ENCODE results near the gene DEDD2.

DEDD2 gene

DNA sequence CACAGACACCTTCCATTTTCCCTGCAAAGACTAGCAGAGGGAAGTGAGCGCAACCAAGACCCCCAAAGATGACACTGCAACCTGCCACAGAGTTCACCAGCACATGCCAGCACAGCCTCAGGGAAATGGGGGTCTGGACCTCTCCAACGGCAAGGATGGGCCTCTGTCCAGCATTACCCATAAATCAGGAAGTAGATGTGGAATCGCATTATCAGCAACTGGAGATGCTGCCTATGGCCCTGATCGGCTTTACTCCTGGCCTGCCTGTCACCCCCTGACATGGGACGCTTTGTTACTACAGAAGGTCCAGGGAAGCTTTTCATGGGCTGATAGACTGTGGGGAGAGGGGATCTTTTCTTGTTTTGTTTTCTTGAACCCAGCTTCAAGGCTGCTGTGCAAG is 43.8 kb downstream of the DEDD2 start:
- no peak for DNase-seq (ENCODE audit: low read depth, low spot score)

DNA sequence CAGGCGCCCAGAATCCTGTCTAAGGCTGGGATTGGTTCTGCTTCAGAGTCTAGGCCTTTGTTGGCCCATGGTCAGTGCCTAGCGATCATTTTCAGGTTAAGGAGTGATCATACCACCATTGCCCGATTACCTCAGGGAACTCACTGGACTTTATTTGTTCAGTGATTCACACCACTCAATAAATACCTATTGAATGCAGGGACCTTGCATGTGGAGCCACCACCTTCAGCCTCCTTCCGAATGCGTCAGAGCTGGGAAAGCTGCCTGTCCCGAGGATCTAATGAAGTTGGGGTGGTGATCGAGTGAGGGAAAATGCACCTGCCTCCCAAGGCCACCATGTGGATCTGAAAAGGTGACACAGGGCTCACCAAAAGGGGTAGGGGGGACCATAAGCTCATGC is 45.2 kb downstream of the DEDD2 start:
- no peak for DNase-seq (ENCODE audit: low read depth, low spot score)

DNA sequence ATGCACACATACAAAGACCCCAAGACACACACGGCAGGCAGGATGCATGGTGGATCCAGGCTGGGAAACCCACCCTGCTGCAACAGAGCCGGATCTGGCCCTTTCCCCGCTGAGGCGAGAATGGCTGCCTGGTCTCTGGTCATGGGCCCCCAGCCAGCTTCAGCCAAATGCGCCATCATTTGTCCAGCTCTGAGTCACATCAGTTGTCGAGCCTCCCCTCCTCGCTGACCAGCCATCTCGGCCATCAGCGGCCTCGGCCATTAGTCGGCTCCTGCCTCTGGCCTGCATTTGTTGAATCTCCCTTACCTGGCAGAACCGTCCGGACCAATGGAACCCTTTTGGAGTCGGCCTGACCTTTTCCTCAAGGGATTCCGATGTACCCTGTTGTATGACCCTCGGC is 46.8 kb downstream of the DEDD2 start:
- DNase-seq (ENCODE audit: low read depth, low spot score), result no peak

DNA sequence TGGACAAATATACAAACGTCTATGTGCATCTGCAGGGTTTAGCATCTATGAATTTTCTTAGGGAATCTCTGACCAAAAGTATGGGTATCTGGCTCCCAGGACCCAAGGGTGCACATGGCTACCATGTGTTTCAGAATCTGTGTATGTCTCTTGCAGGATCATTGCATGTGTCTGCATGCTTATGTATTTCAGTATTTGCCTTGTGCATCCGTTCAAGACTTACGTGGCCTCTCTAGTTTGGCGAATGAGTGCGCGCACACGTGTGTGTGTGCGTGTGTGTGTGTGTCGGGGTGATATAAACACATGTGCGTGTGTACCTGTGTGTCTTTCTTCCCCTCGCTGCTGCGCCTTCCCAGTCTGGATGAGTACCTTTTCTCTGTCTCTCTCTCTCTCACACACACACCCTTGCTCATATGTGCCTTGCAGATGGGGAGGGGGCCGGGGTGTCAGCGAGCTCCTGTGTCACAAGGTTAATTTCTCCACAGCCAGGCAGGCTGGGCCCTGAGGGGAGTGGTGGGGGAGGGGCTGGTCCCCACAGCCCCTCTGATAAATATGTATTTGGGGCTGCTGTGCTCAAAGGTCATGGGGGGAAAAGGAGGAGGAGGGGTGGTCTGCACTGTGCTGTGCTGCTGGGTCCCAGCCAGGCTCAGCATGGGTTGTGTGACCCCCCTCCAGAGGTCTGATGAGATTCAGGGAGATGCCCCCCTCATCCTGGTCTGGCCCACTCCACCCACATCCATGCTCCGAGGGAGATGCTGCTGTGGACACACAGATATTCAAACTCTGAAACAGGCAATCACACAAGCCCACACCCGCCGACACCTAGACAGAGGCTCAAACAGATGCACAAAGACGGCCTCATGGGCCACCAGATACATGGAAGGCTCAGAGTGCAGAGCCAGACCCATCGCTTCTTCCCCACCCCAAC is 47.7 kb downstream of the DEDD2 start:
- no peak for DNase-seq (ENCODE audit: low read depth, low spot score)

DNA sequence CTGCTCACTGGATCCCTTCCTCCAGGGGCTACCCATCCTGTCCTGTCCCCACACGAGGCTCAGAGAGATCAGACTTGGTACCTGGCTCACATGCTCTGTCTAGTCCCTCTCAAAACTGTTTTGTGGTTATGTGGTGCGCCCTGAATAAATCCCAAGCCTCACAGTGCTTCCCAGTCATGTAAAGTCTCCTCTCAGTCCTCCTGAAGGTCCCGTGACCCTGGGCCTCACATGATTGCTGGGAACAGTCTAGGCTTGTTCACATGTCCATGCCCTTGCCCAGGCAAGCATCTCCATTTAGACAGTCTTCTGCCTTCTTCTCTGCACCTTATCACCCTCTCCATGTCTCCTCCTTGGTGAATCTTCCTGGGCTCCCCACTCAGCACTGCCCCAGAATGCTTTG is 49.3 kb downstream of the DEDD2 start:
- no peak for DNase-seq (ENCODE audit: low read depth, low spot score)

DNA sequence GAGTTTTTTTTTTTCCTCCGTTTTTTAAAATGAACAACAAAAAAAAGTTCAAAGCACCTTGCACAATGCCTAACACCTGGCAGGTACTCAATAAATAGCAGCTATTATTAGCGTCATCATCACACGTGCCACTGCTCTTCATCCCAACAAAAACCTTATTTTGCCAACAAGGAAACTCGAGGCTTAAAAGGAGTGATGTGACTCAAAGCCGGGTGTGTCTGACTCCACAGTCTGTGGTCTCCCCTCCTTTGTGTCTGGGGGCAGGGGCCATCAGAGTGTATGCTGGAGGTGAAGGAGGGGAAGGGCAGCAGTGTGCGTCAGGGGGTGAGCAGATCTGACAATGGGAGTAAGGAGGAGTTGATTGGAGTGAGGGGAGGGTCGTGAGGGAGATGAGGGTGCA is 51.2 kb downstream of the DEDD2 start:
- DNase-seq (ENCODE audit: low read depth, low spot score), result no peak

DNA sequence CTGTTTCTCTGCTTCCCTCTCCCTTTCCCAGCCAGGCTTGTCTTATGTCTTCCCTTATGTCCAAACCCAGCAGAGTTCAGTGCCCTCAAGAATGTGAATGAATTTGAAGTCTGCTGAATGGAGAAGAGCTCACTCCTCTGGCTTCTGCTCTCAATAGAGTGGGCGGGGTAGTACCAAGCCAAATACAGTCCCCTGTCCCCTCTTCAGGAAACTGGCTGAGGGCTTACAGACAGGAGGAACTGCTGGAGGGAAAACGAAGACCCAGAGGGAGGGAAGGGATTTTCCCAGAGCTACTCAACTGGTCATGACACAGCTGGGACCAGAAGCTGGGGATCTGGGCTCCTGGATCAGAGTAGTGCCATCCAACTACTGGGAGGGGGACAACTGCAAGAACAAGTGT is 52.3 kb downstream of the DEDD2 start:
- DNase-seq (ENCODE audit: low read depth, low spot score), result no peak

DNA sequence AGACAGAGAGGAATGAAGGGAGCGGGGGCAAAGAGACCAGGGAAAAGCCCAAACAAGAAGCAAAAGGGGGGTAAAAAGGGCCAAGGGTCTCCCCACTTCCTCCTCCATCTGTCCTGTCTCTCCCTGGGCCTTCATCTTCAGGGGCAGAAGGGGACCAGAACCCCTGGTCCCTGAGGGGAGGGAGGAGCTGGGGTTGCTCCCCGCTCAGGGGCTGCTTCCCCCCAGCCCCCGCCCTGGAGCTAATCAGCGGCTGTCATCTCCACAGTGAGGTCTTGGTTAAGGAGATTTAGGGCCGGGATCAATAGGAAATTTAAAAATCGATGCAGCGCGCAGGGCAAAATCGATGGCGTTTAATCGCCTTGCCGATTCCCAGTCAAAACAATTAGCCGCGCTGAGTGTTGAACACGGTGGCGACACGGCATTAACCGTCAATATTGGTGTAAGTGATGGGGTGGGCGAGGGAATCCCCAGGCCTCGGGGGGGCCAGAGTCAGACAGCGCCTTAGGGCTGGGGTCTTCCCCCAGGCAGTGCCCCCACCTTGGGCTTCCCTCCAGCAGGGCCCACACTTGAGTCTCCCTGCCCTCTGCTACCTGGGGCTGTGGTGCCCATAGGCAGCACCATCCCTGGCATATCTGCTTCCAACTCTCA is 55.7 kb downstream of the DEDD2 start:
- no peak for DNase-seq (ENCODE audit: low read depth, low spot score)

DNA sequence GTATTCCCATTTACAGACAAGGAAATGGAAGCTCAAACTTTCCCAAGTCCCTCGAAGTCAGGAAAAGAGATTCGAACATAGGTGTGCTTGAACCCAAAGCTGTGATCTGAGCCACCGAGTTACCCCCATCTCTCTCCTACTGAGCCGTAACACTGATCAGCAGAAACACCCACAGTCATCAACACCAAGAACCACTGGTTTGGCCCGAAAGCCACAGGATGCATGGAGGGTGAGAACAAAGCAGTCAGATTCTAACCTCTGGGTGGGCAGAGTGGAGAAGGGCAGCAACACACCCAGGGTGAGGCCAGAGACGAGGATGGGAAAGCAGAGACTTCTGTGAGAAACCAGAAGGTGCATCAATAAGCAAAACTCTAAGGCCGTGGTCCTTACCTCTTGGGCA is 57.5 kb downstream of the DEDD2 start:
- no peak for DNase-seq (ENCODE audit: low read depth, low spot score)

DNA sequence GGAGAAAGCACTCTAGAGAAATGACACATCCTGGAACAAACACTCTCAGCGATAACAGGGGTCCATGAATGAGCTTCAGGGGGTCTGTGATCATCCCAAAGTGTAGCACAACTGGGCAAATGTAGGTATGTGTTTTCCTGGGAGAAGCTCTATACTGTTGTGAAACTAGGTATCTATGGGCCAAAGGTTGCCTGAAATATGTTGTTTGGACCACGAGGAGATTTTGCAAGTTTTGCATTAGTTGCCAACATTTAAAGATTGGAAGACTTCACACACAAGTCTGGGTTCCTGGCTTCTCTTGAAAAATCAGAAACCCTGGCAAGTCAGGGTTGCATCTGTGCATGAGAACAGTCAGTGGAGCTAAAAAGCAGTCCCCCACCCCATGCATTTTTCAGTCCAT is 58.6 kb downstream of the DEDD2 start:
- no peak for DNase-seq (ENCODE audit: low read depth, low spot score)

DNA sequence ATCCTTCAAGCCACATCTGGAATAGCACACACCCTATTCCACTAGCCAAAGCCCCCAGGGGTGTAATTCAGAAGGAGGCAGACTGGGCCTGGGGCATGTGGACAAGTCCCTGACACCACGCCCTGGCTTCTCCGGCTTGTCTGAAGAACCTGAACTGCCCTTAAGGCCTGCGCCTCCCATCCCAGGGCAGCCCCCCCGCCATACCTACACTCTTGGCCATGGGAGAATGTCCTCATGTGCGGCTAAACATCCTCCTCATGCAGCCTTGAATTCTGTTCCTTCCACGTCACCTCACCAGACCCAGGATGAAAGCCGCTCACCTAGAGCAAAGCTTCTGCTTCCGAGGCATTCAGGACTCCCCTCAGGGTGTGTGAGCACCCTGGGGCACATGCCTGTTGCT is 60.9 kb downstream of the DEDD2 start:
- DNase-seq (ENCODE audit: low read depth, low spot score), result no peak

DNA sequence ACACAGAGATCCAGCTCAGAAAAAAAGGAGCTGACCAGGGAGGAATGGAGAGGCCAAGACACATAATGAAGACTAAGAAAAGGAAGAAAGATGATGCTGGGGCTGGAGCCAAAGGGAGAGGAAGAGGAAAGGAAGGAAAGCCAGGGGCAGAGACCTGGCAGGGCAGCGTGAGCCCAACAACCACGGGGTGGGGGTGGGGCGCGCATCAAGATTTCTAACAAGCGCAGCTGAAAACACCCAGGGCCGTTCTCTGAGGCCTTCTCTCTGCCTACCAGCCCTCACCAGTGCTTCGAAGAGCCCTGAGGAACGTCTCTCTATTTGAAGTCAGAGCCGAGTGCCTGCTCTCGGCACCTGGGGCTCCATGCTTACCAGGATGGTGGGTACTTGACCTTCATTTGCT is 61.7 kb downstream of the DEDD2 start:
- DNase-seq (ENCODE audit: low read depth, low spot score), result no peak

DNA sequence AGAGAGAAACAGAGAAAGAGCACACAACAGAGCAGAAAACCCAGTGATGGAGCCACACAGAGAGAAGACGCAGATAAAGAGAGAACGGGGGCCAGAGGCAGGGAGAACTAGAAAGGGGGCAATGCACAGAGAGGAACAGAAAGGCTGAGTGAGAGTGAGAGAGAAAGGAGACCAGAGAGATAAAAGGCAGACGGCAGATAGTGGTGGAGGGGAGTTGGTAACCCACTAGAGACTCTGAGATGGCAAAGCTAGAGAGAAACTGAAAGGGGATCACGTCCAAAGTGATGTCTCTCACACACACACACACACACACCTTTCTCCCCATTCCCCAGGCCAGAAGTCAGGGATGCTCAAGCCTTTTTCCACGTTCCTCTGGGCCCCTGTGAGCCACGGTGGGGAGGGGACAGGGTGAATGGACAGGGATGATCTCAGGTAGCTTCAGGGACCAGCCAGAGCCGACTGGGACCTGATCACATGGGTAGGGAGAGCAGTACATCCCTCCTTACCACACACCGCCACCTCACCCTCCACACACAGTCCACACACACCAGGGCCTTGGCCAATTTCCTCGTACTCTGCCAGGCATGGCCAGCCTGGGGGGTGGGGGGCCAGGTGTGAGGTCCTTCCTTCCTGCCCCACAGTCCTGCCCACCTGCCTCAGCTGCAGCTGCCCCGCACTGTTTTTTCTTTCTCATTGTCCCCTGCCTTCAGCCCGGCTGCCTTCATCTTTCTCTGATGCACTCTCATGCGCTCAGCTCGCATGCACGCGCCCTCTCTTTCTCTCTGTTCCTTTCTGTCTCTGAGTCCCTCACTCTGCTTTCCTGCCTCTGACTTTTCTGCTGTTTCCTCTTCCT is 62.8 kb downstream of the DEDD2 start:
- DNase-seq (ENCODE audit: low read depth, low spot score), result no peak

DNA sequence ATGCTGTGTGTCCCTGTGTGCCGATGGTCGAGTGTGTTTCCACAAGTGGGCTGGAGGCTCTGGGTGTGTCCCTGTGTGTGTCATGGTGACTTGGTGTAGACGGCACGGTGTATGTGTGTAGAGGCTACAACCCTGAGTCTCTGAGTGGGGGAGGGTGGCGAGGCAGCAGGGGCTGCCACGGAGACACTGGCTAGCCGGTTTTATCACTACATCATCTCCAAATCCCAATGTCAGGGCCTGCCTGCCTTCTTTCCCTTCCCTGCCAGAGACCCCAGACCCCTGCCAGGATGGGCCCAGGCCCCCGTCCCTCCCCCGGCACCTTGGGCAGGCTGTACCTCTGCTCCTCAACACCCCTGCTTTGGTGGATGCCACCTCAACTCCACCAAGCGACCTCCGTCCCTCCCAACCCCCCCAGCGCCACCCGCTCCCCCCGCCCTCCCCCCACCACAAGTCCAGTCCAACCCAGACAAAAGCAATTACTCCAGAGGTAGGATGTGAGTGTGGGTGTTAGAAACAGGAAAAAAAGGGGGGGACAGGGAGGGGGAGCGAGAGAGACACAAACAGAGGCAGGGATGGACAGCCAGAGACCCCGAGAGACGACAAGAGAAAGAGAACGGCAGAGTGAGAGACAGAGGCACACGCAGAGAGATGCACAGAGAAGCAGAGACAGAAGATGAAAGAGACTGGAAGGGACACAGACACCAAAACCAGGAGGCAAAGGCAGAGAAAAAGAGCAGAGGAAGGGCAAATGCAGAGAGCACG is 63.6 kb downstream of the DEDD2 start:
- DNase-seq (ENCODE audit: low read depth, low spot score), result no peak

DNA sequence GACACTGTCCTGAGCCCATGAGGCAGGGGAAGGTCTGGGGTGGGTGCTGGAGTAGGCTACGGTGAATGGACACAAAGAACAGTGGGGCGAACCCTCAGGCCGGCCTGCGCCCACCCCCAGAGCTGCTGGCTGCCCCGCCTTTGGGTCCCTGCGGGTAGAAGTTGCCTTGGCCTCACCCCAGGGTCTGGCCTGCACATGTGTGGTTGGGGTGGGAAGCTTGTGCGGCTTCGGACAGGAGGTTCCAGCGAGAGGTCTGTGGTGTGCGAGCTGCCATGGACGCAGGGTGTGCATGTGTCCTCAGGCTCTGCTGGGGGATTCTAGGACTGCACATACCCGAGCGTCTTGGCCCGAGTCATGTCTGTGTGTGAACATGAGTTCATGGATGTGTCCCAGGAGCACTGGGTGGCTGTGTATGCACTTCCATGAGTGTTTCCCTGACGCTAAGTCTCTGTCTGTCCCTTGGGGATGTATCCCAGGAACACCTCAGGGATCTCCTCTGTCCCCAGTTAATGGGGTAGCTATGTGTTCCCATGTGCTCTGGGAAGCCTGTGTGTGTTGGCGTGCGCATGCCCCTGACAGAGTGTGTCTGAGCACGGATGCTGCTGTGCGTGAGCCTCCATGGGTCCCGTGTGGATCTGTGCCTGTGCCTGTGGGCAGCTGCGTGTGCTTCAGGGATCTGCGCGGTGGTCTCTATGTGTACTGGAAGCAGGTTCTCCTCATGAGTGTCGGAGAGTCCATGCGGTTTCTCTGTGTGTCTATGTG is 64.4 kb downstream of the DEDD2 start:
- DNase-seq (ENCODE audit: low read depth, low spot score), result no peak

DNA sequence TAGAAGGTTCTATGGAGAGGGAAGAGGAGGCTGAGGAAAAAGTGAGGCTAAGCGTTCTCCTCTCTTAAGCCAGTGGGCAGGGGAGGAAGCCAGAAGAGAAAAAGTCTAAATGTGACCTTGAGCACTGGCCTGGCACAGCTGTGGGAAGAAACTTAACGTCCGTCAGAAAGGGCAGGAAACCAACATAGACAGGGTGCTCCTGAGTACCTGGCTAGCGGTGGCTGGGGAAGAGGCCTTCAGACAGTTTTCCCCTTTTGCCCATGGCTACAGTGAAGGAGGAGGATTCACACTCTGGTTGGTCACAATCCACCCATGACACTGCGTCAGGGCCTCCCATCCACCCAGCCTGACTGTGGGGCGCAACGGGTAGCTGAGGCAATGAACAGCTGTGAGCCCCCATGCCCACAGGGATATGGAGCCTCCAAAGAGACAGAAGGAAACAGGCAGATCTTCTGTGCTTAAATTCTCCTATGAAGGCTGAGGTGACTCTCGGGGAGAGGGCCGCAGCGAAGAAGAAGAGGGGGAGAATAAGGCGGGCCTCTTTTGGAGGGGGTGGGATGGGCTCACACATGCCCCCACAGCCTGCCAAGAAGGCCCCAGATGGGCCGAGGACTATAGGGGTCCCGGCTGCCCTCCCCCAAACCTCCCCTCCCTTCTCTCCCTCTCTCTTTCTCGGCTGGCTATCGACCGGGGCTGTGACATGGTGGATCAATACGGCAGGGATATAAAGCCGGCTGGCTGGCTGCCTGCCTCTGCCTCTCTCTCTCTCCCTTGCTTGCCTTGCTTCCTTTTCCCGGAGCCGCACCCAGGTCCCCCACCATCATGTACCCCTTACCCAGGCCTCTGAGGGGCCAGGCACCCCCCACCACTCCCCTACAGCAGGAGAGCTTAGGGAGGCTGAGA is 65.4 kb downstream of the DEDD2 start:
- no peak for DNase-seq (ENCODE audit: low read depth, low spot score)

DNA sequence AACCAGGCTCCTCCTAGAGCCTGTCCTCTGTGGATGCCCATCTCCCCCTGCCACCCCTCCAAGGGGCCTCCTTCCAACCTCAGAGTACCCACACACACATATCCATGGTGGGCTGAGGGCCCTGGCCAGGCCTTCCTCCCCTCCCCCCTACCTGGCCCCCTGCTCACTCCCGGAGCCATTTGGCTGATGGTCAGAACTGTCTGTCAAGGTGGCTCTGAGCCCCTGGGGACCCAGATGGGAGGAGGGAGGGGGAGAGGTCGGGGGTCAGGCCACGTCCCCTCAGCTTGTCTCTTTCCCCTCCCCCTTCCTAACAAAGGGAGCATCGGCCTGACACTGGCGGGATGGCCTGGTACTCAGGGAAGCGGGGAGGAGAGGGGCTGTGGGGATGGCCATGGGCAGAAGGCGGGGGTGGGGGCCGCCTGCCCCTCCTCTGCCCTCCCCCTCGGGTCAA is 66.5 kb downstream of the DEDD2 start:
- DNase-seq (ENCODE audit: low read depth, low spot score), result no peak

DNA sequence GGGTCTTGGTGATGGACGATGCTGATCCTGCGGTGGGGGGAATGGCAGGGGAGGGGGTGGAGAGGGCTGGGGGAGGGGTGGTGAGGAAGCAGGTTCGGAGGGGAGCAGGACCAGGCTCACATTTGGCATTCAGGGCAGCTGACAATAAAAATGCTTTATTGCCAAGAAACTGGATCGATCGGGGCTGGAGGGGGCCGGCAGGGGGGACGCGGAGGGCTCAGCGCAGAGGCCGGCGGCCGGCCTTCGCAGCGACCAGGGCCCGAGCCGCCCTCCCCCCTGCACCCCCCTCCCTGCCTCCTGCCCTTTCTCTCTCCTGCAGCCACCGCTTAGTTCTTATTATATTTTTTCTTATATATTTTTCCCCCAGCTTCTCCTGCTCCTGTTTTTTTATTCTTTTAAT is 67.1 kb downstream of the DEDD2 start:
- no peak for DNase-seq (ENCODE audit: low read depth, low spot score)

DNA sequence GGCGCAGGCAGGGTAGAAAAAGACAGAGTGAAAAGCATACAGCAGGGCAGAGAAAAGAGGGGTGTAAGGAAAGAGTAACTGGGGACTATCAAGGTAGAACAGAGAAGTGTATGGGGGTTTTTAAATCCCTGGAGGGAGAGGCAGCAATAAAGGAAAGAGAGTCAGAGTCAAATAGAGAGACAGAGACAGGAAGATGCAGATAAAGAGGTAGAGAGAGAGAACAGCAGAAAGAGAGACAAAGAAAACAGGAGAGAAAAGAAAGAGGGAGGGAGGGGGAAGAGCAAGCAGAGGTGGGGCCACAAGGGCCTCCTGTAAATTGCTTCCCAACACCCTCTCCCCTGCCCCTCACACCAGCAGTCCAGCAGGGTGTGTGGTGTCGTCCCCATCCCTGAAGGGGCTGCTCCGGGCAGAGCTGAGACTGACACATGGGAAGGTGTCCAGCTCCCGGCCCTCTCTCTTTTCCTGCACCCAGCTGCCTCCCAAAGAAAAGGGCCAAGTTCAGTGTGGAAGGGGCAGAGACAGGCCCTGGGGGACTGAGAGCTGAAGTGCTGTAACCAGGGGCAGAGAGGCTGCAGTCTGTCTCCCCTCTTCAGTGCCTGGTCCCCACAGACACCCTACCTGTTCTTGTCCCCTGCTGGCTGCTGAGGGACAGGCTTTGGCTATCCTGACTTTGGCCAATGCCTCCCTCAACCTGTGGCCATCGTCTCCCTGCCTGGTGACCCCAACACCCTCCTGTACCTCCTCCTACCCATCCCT is 67.9 kb downstream of the DEDD2 start:
- DNase-seq (ENCODE audit: low read depth, low spot score), result no peak

All from activated CD4-positive, CD25-positive, alpha-beta regulatory T cell treated with anti-CD3 and anti-CD28 coated beads, Interleukin-2, amount 50 U/mL, for 16 hours (primary cell).